Stimulated activated naive CD8-positive, alpha-beta T cell treated with anti-CD3 and anti-CD28 coated beads, Interleukin-15, Interleukin-2, amounts not matched to agents 100 U/mL and 50 U/mL, for 24 hours (primary cell): ENCODE data around the gene GRAPL.
"Not testable (repeated sequence)": the region's sequence is repeated elsewhere in the genome, so short reads cannot be mapped to it uniquely, and the experiment has no call there.

Experiments used
- ATAC-seq: fragments of 150-1000 bp; cut with Tn5 transposase; one replicate; pipeline ENCODE4 v1.10.0; 2021
- DNase-seq: peaks from one replicate; pipeline ENCODE4 v3.0.0; 2021

GRAPL gene

GRCh38 chr17:19136605-19137004, 9.2 kb downstream of the GRAPL start:
- DNase-seq, ATAC-seq: not testable (repeated sequence)

GRCh38 chr17:19137959-19138358, 10.6 kb downstream of the GRAPL start:
- not testable (repeated sequence) for ATAC-seq, DNase-seq

- DNase-seq (peak; percentile 0), ATAC-seq (peak; percentile 79)
These were observed 14.2 kb downstream of the GRAPL start for GRCh38 chr17:19141366-19142155.

GRCh38 chr17:19142419-19142818, 15.0 kb downstream of the GRAPL start:
- peak; percentile 57 for DNase-seq
- peak; percentile 50 for ATAC-seq

- ATAC-seq, DNase-seq: not testable (repeated sequence)
These were observed 15.8 kb downstream of the GRAPL start for GRCh38 chr17:19143097-19143777.

GRCh38 chr17:19144373-19144772, 17.0 kb downstream of the GRAPL start:
- not testable (repeated sequence) for DNase-seq, ATAC-seq

GRCh38 chr17:19145471-19145870, 18.1 kb downstream of the GRAPL start:
- ATAC-seq, DNase-seq: not testable (repeated sequence)

- not testable (repeated sequence) for ATAC-seq, DNase-seq
These were observed 23.6 kb downstream of the GRAPL start for GRCh38 chr17:19150678-19151615.

GRCh38 chr17:19157628-19158027, 30.2 kb downstream of the GRAPL start:
- not testable (repeated sequence) for ATAC-seq

GRCh38 chr17:19158478-19158877, 31.1 kb downstream of the GRAPL start:
- not testable (repeated sequence) for DNase-seq, ATAC-seq

More at GRCh38 chr17:19157628-19158027, 30.2 kb downstream of the GRAPL start:
- DNase-seq = not testable (repeated sequence)

- not testable (repeated sequence) for DNase-seq, ATAC-seq
These were observed 31.5 kb downstream of the GRAPL start for GRCh38 chr17:19158938-19159337.

GRCh38 chr17:19161308-19162107, 34.1 kb downstream of the GRAPL start:
- ATAC-seq = peak; percentile 51
- not testable (repeated sequence) for DNase-seq

- DNase-seq = not testable (repeated sequence)
- peak; percentile 19 for ATAC-seq
These were observed 35.2 kb downstream of the GRAPL start for GRCh38 chr17:19162384-19163216.

- ATAC-seq, DNase-seq: not testable (repeated sequence)
These were observed 47.0 kb downstream of the GRAPL start for GRCh38 chr17:19174422-19174821.

GRCh38 chr17:19175410-19175809, 48.0 kb downstream of the GRAPL start:
- peak; percentile 95 for ATAC-seq
- not testable (repeated sequence) for DNase-seq

- DNase-seq = not testable (repeated sequence)
- ATAC-seq = peak; percentile 96
These were observed 53.9 kb downstream of the GRAPL start for GRCh38 chr17:19181040-19181875.

GRCh38 chr17:19187883-19188869, 60.8 kb downstream of the GRAPL start:
- DNase-seq = not testable (repeated sequence)

More at GRCh38 chr17:19187883-19188869, 60.8 kb downstream of the GRAPL start:
- peak; percentile 33 for ATAC-seq
